ENCODE data around the gene MTX1. TPM values are rescaled to one million over a fixed set of nuclear protein-coding genes. Genes with fewer than 3 reads are reported as not detected.
A peak's percentile ranks its signal among the peaks of the same experiment; 100 is the strongest.

The MTX1 gene
- total RNA-seq, 1 experiment from 2014 or later, result 69.1 TPM

GRCh38 chr1:155261852-155262673 lies 53.6 kb downstream of the MTX1 start, which contains the start of gene SCAMP3 (continued):
- TF ChIP-seq TCF7L2 (IDR thresholded peaks at IDR 0.05; ENCODE audit: borderline replicate concordance, extremely low read depth, insufficient read depth, insufficient read length) (no peak), CBX3 (IDR thresholded peaks at IDR 0.05; ENCODE audit: low read depth) (no peak), POLR2A (IDR thresholded peaks at IDR 0.05; ENCODE audit: borderline replicate concordance, extremely low read depth, insufficient read depth, insufficient read length) (peak; percentile 40), POLR2AphosphoS5 (IDR thresholded peaks at IDR 0.05; ENCODE audit: low read depth, low read length) (peak; percentile 94), YY1 (IDR thresholded peaks at IDR 0.05; ENCODE audit: extremely low read depth, insufficient replicate concordance, low read depth, low read length) (peak; percentile 67), EZH2phosphoT487 (IDR thresholded peaks at IDR 0.05; ENCODE audit: borderline replicate concordance) (no peak), JUND (IDR thresholded peaks at IDR 0.05) (no peak; the same call in 1 of the 2 replicates), ELF1 (IDR thresholded peaks at IDR 0.05; ENCODE audit: borderline replicate concordance, low read depth) (no peak; the same call in 1 of the 2 replicates), SP1 (IDR thresholded peaks at IDR 0.05; ENCODE audit: low read depth) (peak; percentile 81)
- TF ChIP-seq, protein P1, sequence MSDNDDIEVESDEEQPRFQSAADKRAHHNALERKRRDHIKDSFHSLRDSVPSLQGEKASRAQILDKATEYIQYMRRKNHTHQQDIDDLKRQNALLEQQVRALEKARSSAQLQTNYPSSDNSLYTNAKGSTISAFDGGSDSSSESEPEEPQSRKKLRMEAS (IDR thresholded peaks at IDR 0.05), result peak; percentile 95

- Histone ChIP-seq H2AFZ (ENCODE audit: low read depth, low read length, poor library complexity, severe bottlenecking) (no peak overlapping the region), H3K4me1 (ENCODE audit: control insufficient read depth in 1 of 2, insufficient read depth in 2 of 2, low read length in 2 of 2) (peaks cover 7 to 15% of the 10 kb centered on the region in 2 experiments; a peak in 3 of 4 replicates), H3K79me2 (ENCODE audit: insufficient read depth, low read length) (peaks cover 18% of the 10 kb centered on the region), H3K9me2 (ENCODE audit: insufficient read depth) (no peaks in the 10 kb centered on the region), H3K4me2 (ENCODE audit: low read length) (peak overlapping the region; percentile 93; the same call in 1 of the 2 replicates), H3K4me3 (replicated peaks in 1 of 2; ENCODE audit: low read depth in 1 of 2, low read length in 2 of 2) (no peak overlapping the region), H4K20me1 (ENCODE audit: insufficient read depth) (no peaks in the 10 kb centered on the region), H3K27ac (ENCODE audit: low read depth, low read length) (peak overlapping the region; percentile 45; the same call in 1 of the 2 replicates), H3K9ac (ENCODE audit: low read length) (peak overlapping the region; percentile 68), H3K9me3 (ENCODE audit: control insufficient read depth in 1 of 2, insufficient read depth in 1 of 2, low read depth in 1 of 2, low read length in 2 of 2) (no peaks in the 10 kb centered on the region), H3K27me3 (ENCODE audit: insufficient read depth, low read length) (no peaks in the 10 kb centered on the region), H3K36me3 (ENCODE audit: control insufficient read depth in 1 of 2, insufficient read depth in 2 of 2, low read length in 2 of 2) (peaks cover 43 to 55% of the 10 kb centered on the region in 2 experiments; a peak in 3 of 4 replicates)
- no peak for TF ChIP-seq POLR2A (IDR thresholded peaks at IDR 0.05; ENCODE audit: borderline replicate concordance, extremely low read depth, insufficient read depth, insufficient read length)
- ChIA-PET CTCF (interaction anchor here (1.0 kb wide), 1 partner anchor 12 kb away, joined by 4 read pairs; no protein-coding TSS in a partner anchor), POLR2A (no interaction called here), RAD21 (ENCODE audit: low non-redundant PET in 1 of 2, low total read pairs in 2 of 2, uncharacterized antibody in 2 of 2, unreplicated experiment in 2 of 2) (no interaction called here)
- no TSS peak for BruUV-seq (replicated peaks)
- no peak for DNase-seq (ENCODE audit: low read depth, low spot score)
- ATAC-seq, result no peak
- intact Hi-C loops (cut with micrococcal nuclease), result no loop called here
Observed at GRCh38 chr1:155263067-155263466, 54.6 kb downstream of the MTX1 start.

MicroRNAs within 50 kb of the gene (microRNA counts, 767-probe panel; counts per million panel counts)
- not detected for microRNA hsa-miR-92b-3p

Other genes starting within 250 kb of the MTX1 start
- gene PYGO2, start 246.9 kb upstream of the MTX1 start, total RNA-seq (2021; ENCODE audit: unreplicated experiment), result 37.2 TPM
- gene SHC1, start 237.9 kb upstream of the MTX1 start, total RNA-seq (2021; ENCODE audit: unreplicated experiment), result 148 TPM
- 229 TPM for gene CKS1B, start 234.0 kb upstream of the MTX1 start, total RNA-seq (2021; ENCODE audit: unreplicated experiment)
- 58.4 TPM for gene FLAD1, start 225.4 kb upstream of the MTX1 start, total RNA-seq (2021; ENCODE audit: unreplicated experiment)
- 0.42 TPM for gene LENEP, start 215.1 kb upstream of the MTX1 start, total RNA-seq (2021; ENCODE audit: unreplicated experiment)
- gene ZBTB7B, start 205.9 kb upstream of the MTX1 start, total RNA-seq (2021; ENCODE audit: unreplicated experiment), result 57.0 TPM
- 2.0 TPM for gene DCST2, start 174.9 kb upstream of the MTX1 start, total RNA-seq (2021; ENCODE audit: unreplicated experiment)
- 0.32 TPM for gene DCST1, start 174.9 kb upstream of the MTX1 start, total RNA-seq (2021; ENCODE audit: unreplicated experiment)
- gene ADAM15, start 157.4 kb upstream of the MTX1 start, total RNA-seq (2021; ENCODE audit: unreplicated experiment), result 149 TPM
- gene EFNA4, start 145.0 kb upstream of the MTX1 start, total RNA-seq (2021; ENCODE audit: unreplicated experiment), result 9.8 TPM
- 20.4 TPM for gene EFNA3, start 129.9 kb upstream of the MTX1 start, total RNA-seq (2021; ENCODE audit: unreplicated experiment)
- 19.7 TPM for gene EFNA1, start 80.8 kb upstream of the MTX1 start, total RNA-seq (2021; ENCODE audit: unreplicated experiment)
- 49.9 TPM for gene SLC50A1, start 72.8 kb upstream of the MTX1 start, total RNA-seq (2021; ENCODE audit: unreplicated experiment)
- 113 TPM for gene DPM3, start 68.2 kb upstream of the MTX1 start, total RNA-seq (2021; ENCODE audit: unreplicated experiment)
- gene KRTCAP2, start 35.4 kb upstream of the MTX1 start, total RNA-seq (2021; ENCODE audit: unreplicated experiment), result 143 TPM
- gene TRIM46, start 34.8 kb upstream of the MTX1 start, total RNA-seq (2021; ENCODE audit: unreplicated experiment), result 3.8 TPM
- gene THBS3, start 798 bp upstream of the MTX1 start, total RNA-seq (2021; ENCODE audit: unreplicated experiment), result 15.9 TPM
- gene ENTREP3, start 46.8 kb downstream of the MTX1 start, total RNA-seq (2021; ENCODE audit: unreplicated experiment), result 69.9 TPM
- gene SCAMP3, start 53.7 kb downstream of the MTX1 start, total RNA-seq (2021; ENCODE audit: unreplicated experiment), result 64.2 TPM
- gene CLK2, start 64.8 kb downstream of the MTX1 start, total RNA-seq (2021; ENCODE audit: unreplicated experiment), result 72.6 TPM
- 8.5 TPM for gene HCN3, start 68.8 kb downstream of the MTX1 start, total RNA-seq (2021; ENCODE audit: unreplicated experiment)
- gene PKLR, start 92.7 kb downstream of the MTX1 start, total RNA-seq (2021; ENCODE audit: unreplicated experiment), result 0.17 TPM
- 269 TPM for gene FDPS, start 100.2 kb downstream of the MTX1 start, total RNA-seq (2021; ENCODE audit: unreplicated experiment)
- gene RUSC1, start 112.2 kb downstream of the MTX1 start, total RNA-seq (2021; ENCODE audit: unreplicated experiment), result 69.2 TPM